ENCODE results near the gene CCDC85B.

CCDC85B gene

DNA sequence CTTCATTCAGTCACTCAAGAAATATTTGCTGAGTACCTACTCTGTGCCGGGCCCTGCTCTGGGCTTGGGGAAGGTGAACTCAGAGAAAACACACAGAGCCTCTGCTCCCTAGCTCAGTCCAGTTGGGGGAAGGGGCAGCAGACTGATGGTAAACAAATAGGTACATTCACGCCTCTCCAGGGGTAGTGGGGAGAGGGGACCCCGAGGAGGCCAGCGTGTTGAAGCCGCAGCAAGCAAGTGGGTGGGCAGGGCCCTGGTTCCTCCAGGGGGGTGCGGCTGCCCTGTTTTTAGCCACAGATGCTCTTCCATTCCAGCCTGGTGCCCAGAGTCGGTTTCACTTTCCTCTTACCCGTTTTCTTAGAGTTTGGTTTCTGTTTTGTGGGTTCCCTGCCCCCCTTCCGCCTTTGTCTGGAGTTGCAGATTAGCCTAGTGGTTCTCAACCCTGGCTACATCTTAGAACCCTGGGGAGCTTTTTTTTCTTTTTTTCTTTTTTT is 37.5 kb downstream of the CCDC85B start:
- 0% methylated on average over 5 of the region's 9 CpGs for WGBS (ENCODE audit: insufficient coverage)
- H3K36me3 ChIP-seq (ENCODE audit: control insufficient read depth in 4 of 4, insufficient read depth in 4 of 4, low read length in 3 of 4): peaks cover 0 to 15% (median 7%) of the 10 kb centered on the region in 4 experiments
- ChIA-PET POLR2A (interaction anchor here (0.6 to 1.2 kb wide), 6 partner anchors 8 to 54 kb away, joined by 3 to 4 read pairs (median 3); partner anchors contain the start of genes CCDC85B and FIBP), CTCF (interaction anchor here (0.9 to 1.7 kb wide), 9 partner anchors 8 to 57 kb away, joined by 3 to 4 read pairs (median 3); partner anchors contain the start of gene CCDC85B)
- peak overlapping the region; percentile 27 to 77 for H3K27ac ChIP-seq (ENCODE audit: insufficient read depth in 1 of 2, low read depth in 1 of 2, low read length in 2 of 2, poor library complexity in 1 of 2, severe bottlenecking in 2 of 2)
- peak; percentile 97 to 99 (median 98) for DNase-seq
- H3K4me3 ChIP-seq (ENCODE audit: control insufficient read depth in 1 of 7, extremely low read depth in 1 of 7, insufficient read depth in 4 of 7, low read depth in 2 of 7, low read length in 6 of 7): peak overlapping the region in 5 of 7 experiments; percentile 23 to 66 (median 50)
- H3K4me1 ChIP-seq (ENCODE audit: control extremely low read depth in 1 of 4, control insufficient read depth in 4 of 4, insufficient read depth in 4 of 4, low read length in 3 of 4): peaks cover 7 to 41% (median 39%) of the 10 kb centered on the region in 4 experiments
- H3K9me3 ChIP-seq (ENCODE audit: control extremely low read depth in 1 of 5, control insufficient read depth in 4 of 5, insufficient read depth in 2 of 5, low read depth in 1 of 5, low read length in 4 of 5): no peaks in the 10 kb centered on the region
- H3K27me3 ChIP-seq (replicated peaks in 2 of 5; ENCODE audit: control insufficient read depth in 4 of 5, insufficient read depth in 5 of 5, low read length in 4 of 5): no peaks in the 10 kb centered on the region

DNA sequence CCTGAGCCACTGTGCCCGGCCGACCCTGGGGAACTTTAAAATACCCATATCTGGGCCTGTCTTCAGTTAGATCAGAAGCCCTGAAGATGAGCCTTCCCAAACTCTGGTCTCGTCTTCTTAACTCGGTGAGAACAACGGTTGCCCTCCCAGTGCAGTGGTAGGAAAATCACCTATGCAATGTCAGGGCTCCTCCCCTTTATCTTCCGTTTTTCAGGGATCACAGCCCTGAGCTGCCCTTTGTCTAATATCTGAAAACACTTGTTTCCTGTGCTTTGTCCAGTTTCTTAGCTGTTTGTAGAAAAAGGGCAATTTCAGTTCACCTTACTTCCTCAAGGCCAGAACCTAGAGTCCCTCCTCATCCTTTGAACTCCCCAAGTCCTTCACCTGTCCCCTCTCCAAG is 38.2 kb downstream of the CCDC85B start:
- 33% methylated on average over 6 of the region's 6 CpGs for WGBS (ENCODE audit: insufficient coverage)
- ChIA-PET CTCF (interaction anchor here (0.9 to 2.0 kb wide), 9 partner anchors 8 to 47 kb away, joined by 3 to 8 read pairs (median 3); partner anchors contain the start of gene CCDC85B), POLR2A (interaction anchor here (0.7 to 1.0 kb wide), 3 partner anchors 9 to 40 kb away, joined by 3 to 4 read pairs (median 3); partner anchors contain the start of genes CCDC85B and FIBP)
- DNase-seq: peak in 1 of 3 donors; percentile 18
- H3K27me3 ChIP-seq (replicated peaks in 2 of 5; ENCODE audit: control insufficient read depth in 4 of 5, insufficient read depth in 5 of 5, low read length in 4 of 5): no peaks in the 10 kb centered on the region
- H3K27ac ChIP-seq (ENCODE audit: insufficient read depth in 1 of 2, low read depth in 1 of 2, low read length in 2 of 2, poor library complexity in 1 of 2, severe bottlenecking in 2 of 2): peak overlapping the region; percentile 46 to 77
- no peaks in the 10 kb centered on the region for H3K9me3 ChIP-seq (ENCODE audit: control extremely low read depth in 1 of 5, control insufficient read depth in 4 of 5, insufficient read depth in 2 of 5, low read depth in 1 of 5, low read length in 4 of 5)
- H3K4me3 ChIP-seq (ENCODE audit: control insufficient read depth in 1 of 7, extremely low read depth in 1 of 7, insufficient read depth in 4 of 7, low read depth in 2 of 7, low read length in 6 of 7): peak overlapping the region in 3 of 7 experiments; percentile 23 to 66 (median 52)
- H3K4me1 ChIP-seq (ENCODE audit: control extremely low read depth in 1 of 4, control insufficient read depth in 4 of 4, insufficient read depth in 4 of 4, low read length in 3 of 4): peaks cover 7 to 41% (median 39%) of the 10 kb centered on the region in 4 experiments
- peaks cover 0 to 9% (median 4%) of the 10 kb centered on the region in 4 experiments for H3K36me3 ChIP-seq (ENCODE audit: control insufficient read depth in 4 of 4, insufficient read depth in 4 of 4, low read length in 3 of 4)

DNA sequence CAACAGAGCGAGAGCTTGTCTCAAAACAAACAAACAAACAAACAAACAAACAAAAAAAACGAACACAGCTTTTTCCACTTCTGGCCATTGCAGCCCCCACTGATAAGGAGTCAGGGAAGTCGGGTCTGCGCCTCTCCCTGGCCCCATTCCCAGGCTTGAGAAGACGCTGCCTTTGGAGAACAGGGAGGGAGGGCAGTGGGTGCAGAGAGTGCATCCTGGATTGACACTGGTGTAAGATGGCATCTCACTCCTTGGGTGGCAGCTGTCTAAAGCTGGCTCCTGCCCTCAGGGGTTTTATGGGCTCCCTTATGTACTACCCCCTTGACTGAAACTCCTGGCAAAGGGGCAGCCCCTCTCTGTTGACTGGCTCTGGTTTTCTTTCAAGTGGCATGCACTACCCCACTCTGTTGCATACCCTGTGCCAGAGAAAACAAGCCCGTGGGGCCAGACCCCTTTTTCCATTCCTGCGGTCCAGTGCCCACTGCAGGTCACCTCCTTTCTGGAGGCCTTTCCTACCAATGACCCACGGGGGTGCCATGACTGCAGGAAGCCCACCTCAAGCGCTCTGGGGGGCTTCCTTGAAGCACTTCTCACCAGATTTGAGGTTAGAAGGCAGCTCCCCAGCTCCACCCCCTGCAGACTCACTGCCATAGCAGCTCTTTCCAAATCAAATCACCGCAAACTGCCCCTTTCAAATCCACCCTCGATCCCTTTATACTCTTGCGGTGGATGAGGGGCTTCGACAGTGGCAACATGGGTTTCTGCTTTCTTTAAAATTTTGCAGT is 41.5 kb downstream of the CCDC85B start:
- Histone ChIP-seq H3K4me1 (ENCODE audit: control extremely low read depth in 1 of 4, control insufficient read depth in 4 of 4, insufficient read depth in 4 of 4, low read length in 3 of 4) (peaks cover 7 to 40% (median 38%) of the 10 kb centered on the region in 4 experiments), H3K27me3 (replicated peaks in 2 of 5; ENCODE audit: control insufficient read depth in 4 of 5, insufficient read depth in 5 of 5, low read length in 4 of 5) (no peaks in the 10 kb centered on the region), H3K27ac (ENCODE audit: insufficient read depth in 1 of 2, low read depth in 1 of 2, low read length in 2 of 2, poor library complexity in 1 of 2, severe bottlenecking in 2 of 2) (no peak overlapping the region), H3K9me3 (ENCODE audit: control extremely low read depth in 1 of 5, control insufficient read depth in 4 of 5, insufficient read depth in 2 of 5, low read depth in 1 of 5, low read length in 4 of 5) (no peaks in the 10 kb centered on the region), H3K36me3 (ENCODE audit: control insufficient read depth in 4 of 4, insufficient read depth in 4 of 4, low read length in 3 of 4) (no peaks in the 10 kb centered on the region), H3K4me3 (ENCODE audit: control insufficient read depth in 1 of 7, extremely low read depth in 1 of 7, insufficient read depth in 4 of 7, low read depth in 2 of 7, low read length in 6 of 7) (no peak overlapping the region)
- CTCF ChIA-PET: interaction anchor here (0.8 to 3.6 kb wide), 8 partner anchors 10 to 43 kb away, joined by 3 to 34 read pairs (median 4); partner anchors contain the start of genes C11orf68, CCDC85B and FIBP
- peak in 2 of 3 donors; percentile 43 to 47 for DNase-seq
- 81% methylated on average over 11 of the region's 13 CpGs for WGBS (ENCODE audit: insufficient coverage)
- POLR2A ChIA-PET: interaction anchor here (0.7 to 1.6 kb wide), 3 partner anchors 29 to 43 kb away, joined by 3 to 5 read pairs (median 4); no protein-coding TSS in a partner anchor

DNA sequence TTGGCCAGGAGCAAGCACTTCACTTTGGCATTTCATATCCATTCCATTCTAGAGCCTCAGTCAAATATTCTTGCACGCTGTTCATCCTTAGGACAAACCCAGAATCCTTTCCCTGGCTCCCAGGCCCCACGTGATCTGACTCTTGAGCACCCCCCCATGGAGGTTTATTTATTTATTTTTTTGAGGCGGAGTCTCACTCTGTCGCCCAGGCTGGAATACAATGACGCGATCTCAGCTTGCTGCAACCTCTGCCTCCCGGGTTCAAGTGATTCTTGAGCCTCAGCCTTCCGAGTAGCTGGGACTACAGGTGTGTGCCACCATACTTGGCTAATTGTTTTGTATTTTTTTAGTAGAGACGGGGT is 42.1 kb downstream of the CCDC85B start:
- Histone ChIP-seq H3K4me3 (ENCODE audit: control insufficient read depth in 1 of 7, extremely low read depth in 1 of 7, insufficient read depth in 4 of 7, low read depth in 2 of 7, low read length in 6 of 7) (no peak overlapping the region), H3K36me3 (ENCODE audit: control insufficient read depth in 4 of 4, insufficient read depth in 4 of 4, low read length in 3 of 4) (no peaks in the 10 kb centered on the region), H3K9me3 (ENCODE audit: control extremely low read depth in 1 of 5, control insufficient read depth in 4 of 5, insufficient read depth in 2 of 5, low read depth in 1 of 5, low read length in 4 of 5) (no peaks in the 10 kb centered on the region), H3K4me1 (ENCODE audit: control extremely low read depth in 1 of 4, control insufficient read depth in 4 of 4, insufficient read depth in 4 of 4, low read length in 3 of 4) (peaks cover 7 to 35% (median 33%) of the 10 kb centered on the region in 4 experiments), H3K27me3 (replicated peaks in 2 of 5; ENCODE audit: control insufficient read depth in 4 of 5, insufficient read depth in 5 of 5, low read length in 4 of 5) (no peaks in the 10 kb centered on the region), H3K27ac (ENCODE audit: insufficient read depth in 1 of 2, low read depth in 1 of 2, low read length in 2 of 2, poor library complexity in 1 of 2, severe bottlenecking in 2 of 2) (no peak overlapping the region)
- ChIA-PET CTCF (interaction anchor here (1.3 to 3.6 kb wide), 5 partner anchors 11 to 44 kb away, joined by 3 to 34 read pairs (median 5); partner anchors contain the start of genes C11orf68, CCDC85B and FIBP), POLR2A (interaction anchor here (0.7 to 1.6 kb wide), 3 partner anchors 30 to 44 kb away, joined by 3 to 5 read pairs (median 4); no protein-coding TSS in a partner anchor)
- 68% methylated on average over 8 of the region's 9 CpGs for WGBS (ENCODE audit: insufficient coverage)
- DNase-seq: no peak

DNA sequence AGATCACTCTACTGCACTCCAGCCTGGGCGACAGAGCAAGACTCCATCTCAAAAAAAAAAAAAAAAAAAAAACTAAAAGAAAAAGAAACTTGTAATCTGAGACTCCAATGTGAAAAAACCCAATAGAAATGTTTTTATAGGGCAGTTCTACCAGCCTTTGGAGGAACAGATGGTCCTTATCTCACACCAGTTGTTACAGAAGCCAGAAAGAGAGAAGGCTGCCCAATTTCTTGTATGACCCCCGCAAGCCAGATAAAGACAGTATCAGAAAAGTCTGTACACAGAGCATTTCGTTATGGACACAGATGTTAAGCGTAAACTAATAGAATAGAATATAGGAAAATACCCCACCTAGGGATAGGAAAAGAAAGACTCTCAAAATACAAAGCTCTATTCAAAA is 43.5 kb downstream of the CCDC85B start:
- ChIA-PET CTCF (interaction anchor here (0.6 to 3.6 kb wide), 4 partner anchors 26 to 544 kb away, joined by 3 to 34 read pairs (median 4); partner anchors contain the start of genes CCDC85B and FIBP), POLR2A (no interaction called here)
- WGBS (ENCODE audit: insufficient coverage): no CpG with 5 or more reads among the region's 4 CpGs
- no peaks in the 10 kb centered on the region for H3K9me3 ChIP-seq (ENCODE audit: control extremely low read depth in 1 of 5, control insufficient read depth in 4 of 5, insufficient read depth in 2 of 5, low read depth in 1 of 5, low read length in 4 of 5)
- H3K36me3 ChIP-seq (ENCODE audit: control insufficient read depth in 4 of 4, insufficient read depth in 4 of 4, low read length in 3 of 4): no peaks in the 10 kb centered on the region
- H3K27ac ChIP-seq (ENCODE audit: insufficient read depth in 1 of 2, low read depth in 1 of 2, low read length in 2 of 2, poor library complexity in 1 of 2, severe bottlenecking in 2 of 2): no peak overlapping the region
- H3K4me3 ChIP-seq (ENCODE audit: control insufficient read depth in 1 of 7, extremely low read depth in 1 of 7, insufficient read depth in 4 of 7, low read depth in 2 of 7, low read length in 6 of 7): no peak overlapping the region
- H3K27me3 ChIP-seq (replicated peaks in 2 of 5; ENCODE audit: control insufficient read depth in 4 of 5, insufficient read depth in 5 of 5, low read length in 4 of 5): no peaks in the 10 kb centered on the region
- DNase-seq: peak; percentile 56 to 84 (median 64)
- peaks cover 0 to 20% (median 19%) of the 10 kb centered on the region in 4 experiments for H3K4me1 ChIP-seq (ENCODE audit: control extremely low read depth in 1 of 4, control insufficient read depth in 4 of 4, insufficient read depth in 4 of 4, low read length in 3 of 4)

DNA sequence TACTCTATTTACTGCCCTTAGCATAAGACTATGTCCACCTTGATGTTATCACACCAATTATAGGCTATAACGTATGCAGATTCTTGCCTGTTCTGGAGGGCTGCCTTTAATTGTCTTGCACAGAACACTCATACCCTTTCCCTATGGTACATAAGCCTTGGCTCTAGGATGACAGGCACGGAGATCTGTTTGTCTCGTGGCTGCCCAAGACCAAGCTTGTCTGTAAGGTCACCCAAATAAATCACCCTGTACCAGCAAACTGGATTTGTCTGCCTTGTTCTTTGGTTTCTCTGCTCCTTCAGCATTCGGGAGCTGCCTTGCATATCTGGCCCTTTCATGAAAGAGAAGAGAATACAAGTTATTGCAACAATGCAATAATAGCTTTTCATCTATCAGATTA is 47.3 kb downstream of the CCDC85B start:
- ChIA-PET POLR2A (no interaction called here), CTCF (interaction anchor here (0.9 to 1.7 kb wide), 3 partner anchors 9 to 47 kb away, joined by 5 read pairs; partner anchors contain the start of gene CCDC85B)
- no peaks in the 10 kb centered on the region for H3K27me3 ChIP-seq (replicated peaks in 2 of 5; ENCODE audit: control insufficient read depth in 4 of 5, insufficient read depth in 5 of 5, low read length in 4 of 5)
- no peaks in the 10 kb centered on the region for H3K36me3 ChIP-seq (ENCODE audit: control insufficient read depth in 4 of 4, insufficient read depth in 4 of 4, low read length in 3 of 4)
- no peak overlapping the region for H3K4me3 ChIP-seq (ENCODE audit: control insufficient read depth in 1 of 7, extremely low read depth in 1 of 7, insufficient read depth in 4 of 7, low read depth in 2 of 7, low read length in 6 of 7)
- peaks cover 0 to 18% (median 4%) of the 10 kb centered on the region in 4 experiments for H3K4me1 ChIP-seq (ENCODE audit: control extremely low read depth in 1 of 4, control insufficient read depth in 4 of 4, insufficient read depth in 4 of 4, low read length in 3 of 4)
- H3K9me3 ChIP-seq (ENCODE audit: control extremely low read depth in 1 of 5, control insufficient read depth in 4 of 5, insufficient read depth in 2 of 5, low read depth in 1 of 5, low read length in 4 of 5): no peaks in the 10 kb centered on the region
- no peak for DNase-seq
- no peak overlapping the region for H3K27ac ChIP-seq (ENCODE audit: insufficient read depth in 1 of 2, low read depth in 1 of 2, low read length in 2 of 2, poor library complexity in 1 of 2, severe bottlenecking in 2 of 2)
- WGBS (ENCODE audit: insufficient coverage): 58% methylated on average over 3 of the region's 4 CpGs
